GM18868 (cell line): ENCODE results near the gene TMCO6.

Experiments used
- ATAC-seq: cut with Tn5 transposase; IDR thresholded peaks from one replicate; pipeline ENCODE4 v1.9.1; 2021; ENCODE audit warnings: mild to moderate bottlenecking, moderate library complexity; ENCODE audit not compliant: unreplicated experiment

Gene TMCO6

DNA sequence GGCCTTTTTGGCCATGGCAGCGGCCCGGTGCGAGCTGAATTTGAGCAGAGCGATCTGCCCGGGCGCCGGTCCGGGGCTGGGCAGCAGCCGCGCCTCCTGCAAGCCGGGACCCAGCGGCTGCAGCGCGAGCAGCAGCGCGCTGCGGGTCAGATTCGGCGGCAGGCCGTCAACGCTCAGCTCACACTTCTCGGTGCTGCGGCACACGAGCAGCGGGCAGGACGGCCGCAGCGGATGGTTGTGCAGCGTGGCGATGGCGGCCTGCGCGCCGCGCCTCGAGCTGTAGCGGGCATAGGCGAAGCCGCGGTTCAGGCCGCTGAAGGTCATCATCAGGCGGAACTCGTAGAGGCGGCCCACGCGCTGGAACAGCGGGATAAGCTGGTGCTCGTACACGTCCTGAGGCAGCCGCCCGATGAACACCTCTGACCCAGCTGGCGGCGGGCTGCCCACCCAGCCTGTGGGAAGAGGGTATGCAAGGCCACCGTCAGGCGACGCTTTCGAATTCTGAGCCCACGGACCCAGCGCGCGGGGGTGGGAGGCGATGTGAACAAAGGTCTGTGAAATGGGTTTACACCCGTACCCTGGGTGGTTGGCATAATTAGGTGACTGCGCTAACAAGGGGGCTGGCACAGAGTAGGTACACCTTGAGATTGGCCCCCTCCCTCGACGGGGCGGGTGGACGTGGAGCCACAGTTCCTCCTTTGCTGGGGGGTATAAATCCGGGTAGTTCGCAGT is 33.4 kb downstream of the TMCO6 start:
- ATAC-seq: no peak

DNA sequence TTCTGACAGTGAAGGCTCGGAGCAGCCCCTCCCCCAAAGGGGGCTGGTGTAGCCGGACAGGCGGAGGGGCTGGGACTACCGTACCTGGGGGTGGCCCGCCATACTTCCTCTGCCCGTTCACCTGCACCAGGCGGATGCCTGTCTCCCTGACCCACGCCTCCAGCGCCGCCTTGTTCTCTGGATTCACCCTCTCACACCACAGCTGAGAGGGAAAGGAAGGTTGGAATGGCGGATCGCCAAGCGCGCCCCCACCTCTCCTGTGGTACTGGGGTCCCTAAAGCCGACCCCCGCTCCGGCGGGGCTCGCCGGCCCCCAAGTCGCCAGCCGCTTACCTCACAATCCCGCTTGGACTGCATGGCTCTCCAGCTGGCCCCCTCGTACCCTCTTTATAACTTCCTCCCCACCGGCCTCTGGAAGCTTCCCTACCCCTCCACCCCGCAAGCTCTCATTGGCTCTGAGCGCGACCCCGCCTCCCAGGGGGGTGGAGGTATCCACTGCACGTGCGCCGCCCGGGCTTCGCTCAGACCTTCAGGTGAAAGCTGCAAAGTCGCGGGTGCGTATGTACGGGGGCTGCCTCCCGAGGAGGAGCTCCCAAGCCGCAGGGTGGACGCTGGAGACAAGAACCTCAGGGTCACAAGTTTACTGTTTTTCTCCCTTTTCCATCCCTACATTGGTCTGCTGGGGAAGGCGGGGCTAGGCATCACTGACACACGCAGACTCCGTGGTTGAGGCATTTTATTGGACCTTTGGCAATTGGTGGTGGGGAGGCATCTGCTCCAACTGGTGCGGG is 34.1 kb downstream of the TMCO6 start, which contains the start of gene DND1:
TSS of gene DND1 (minus strand) at position 390 of the 790 bp plus-strand sequence. CDS start at position 356, 34 bp downstream.
- no peak for ATAC-seq

DNA sequence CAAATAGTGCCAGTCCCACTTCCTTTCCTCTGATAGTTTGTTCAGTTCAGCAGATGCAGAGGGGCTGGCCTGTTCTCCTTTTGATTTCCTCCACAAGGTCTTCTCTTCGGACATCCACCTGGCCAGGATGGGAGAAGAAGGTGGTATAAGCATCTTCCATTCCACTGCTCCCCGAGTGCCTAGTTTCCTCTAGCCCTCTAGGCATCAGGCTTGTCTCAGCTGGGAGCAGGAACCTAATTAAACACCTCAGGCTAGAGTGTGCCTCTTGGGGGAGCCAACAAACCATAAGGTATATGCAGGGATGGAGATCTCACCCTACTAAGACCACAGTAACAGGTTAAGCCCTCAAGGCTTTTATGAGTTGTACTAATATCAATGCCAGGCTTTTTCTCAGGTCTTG is 35.0 kb downstream of the TMCO6 start:
- ATAC-seq: no peak

DNA sequence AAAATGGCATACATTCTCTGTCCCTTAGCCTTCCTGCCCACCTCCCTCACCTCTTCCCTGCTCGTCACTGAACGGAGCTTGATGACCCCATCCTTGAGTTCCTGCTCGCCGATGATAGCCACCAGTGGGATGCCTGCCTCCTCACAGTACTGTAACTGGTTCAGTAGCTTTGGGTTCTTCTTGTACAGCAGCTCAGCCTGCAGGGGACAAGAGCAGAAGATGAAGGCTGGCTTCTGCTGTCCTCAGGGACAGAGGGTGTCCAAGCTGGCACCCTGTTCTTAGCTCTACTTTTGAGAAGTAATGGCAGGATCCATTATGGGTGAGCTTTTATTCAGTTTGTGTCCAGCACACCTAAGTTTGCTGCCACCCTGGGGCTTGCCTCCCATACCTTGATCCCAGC is 35.4 kb downstream of the TMCO6 start:
- no peak for ATAC-seq

DNA sequence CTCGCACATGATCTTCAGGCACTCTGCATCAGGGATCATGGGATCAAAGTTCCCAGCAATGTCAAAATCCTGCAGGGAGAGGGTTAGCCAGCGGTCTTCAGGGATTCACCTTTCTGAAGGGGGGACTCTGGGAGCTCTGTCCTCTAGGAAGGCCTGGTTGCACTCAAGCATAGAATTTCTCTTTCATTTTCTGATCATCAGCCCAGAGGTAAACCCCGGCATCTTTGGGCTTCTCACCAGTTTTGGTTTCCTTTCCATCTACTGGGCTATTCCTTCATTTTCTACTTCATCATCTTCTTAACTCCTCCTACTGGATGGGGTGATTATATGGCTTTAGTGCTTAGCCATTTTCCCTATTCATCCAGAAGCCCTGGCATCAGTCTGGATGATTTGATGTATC is 38.7 kb downstream of the TMCO6 start:
- ATAC-seq: peak; percentile 69

DNA sequence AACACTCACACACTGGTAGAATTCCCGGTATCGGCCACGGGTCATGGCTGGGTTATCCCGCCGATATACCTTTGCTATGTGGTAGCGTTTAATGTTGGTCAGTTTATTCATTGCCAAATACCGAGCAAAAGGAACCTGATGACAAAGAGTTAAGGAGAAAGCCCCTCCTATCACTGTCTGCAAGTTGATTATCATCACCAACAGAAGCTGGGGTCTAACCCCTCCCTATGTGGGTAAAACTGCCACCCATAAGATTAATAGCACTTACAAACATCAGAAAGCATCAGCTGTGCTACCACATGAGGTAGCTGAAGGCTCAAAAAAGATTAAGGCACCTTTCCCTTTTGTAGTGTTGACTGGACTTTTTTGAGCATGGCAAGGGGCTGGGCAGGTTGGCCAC is 39.7 kb downstream of the TMCO6 start:
- ATAC-seq: no peak

DNA sequence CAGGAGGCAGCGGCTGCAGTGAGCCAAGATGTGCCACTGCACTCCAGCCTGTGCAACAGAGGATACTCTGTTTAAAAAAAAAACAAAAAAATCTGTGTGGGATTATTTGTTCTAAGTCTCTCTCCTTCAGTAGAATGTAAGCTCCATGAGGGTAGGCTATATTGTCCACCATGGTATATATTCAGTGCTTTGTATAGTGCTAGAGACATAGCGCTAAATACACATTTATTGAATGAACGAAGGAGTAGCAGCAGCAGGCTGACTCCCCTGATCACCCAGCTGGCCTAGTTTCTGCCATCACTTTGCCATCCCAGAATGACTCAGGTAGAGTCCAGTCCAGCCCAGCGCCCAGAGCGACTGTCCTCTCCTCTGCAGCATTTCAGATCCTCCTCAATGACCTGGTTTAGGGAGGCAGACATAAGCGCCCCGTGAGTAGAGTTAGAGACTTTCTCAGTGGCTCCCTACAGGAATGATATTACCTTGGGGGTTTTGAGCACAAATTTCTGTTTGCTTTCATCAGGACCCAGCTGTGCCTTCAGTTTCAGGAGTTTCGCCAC is 51.2 kb downstream of the TMCO6 start:
- ATAC-seq: no peak

DNA sequence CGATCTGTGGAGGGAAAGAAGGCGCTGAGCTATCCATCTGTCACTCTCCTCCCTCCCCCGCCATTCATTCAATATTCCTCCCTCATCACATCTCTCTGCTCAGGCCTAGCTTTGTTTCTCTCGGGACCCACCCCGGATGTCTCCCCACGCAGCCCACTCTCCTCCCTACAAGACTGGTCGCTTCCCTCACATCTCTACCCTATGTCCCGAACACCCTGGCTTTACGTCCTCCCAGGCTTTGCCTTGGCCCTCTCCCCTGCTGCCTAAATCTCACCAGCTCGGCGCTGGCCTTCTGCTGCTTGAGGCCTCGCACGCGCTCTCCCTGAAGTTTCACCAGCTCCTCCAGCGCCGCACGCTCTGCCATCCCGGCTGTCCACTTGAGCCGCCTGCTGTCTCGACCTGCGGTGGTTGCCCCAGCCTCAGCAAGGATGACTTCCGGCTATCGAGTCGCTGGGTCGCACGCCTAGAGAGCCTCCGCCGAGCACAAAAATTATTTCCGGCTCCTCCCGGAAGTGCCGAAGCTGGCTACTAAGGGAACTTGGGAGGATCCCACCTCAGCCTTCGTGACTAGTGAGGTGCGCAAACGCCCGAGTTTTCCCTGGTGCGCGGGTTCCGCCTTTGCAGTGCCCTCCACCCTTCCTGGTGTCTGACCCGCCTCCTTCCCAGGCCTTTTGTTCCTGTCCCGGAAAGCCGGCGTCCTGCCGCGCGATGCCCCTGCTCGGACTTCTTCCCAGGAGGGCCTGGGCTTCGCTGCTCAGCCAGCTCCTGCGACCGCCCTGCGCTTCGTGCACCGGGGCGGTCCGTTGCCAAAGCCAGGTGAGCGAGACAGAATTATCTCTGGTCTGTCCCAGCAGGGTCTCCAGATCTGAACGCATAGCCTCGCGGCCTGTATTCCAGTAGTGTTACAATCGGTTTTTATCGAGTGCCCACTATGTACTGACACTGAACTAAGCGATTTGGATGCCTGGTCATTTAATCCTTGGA is 52.0 kb downstream of the TMCO6 start, which contains the start of the genes HARS1 and HARS2:
TSS of gene HARS1 (minus strand) at position 430 of the 984 bp plus-strand sequence. CDS start at position 364, 66 bp downstream.
TSS of gene HARS2 (plus strand) at position 515 of the 984 bp plus-strand sequence. CDS start at position 709, 194 bp downstream.
- ATAC-seq: peak; percentile 98

DNA sequence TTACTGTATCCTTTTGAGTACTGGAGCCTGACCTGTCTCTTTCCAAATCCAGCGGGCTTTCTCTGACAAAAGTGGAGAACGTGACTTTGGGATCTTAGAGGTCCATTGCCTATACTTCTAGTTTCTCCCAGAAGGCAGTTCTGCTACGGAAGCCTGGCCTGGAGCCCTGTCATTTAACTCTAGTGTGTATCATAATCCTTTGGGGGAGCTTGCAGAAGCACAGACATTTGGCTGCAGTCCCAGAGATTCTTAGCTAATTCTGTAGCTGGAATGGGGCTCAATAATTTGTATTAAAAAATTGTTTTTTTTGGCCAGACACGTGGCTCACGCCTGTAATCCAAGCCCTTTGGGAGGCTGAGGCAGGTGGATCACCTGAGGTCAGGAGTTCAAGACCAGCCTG is 55.0 kb downstream of the TMCO6 start:
- no peak for ATAC-seq
